A549 treated with Mapracorat at 1 μM for 4 hours (cell line): ENCODE results near the gene CENPVL1. TPM values are rescaled to one million over a fixed set of nuclear protein-coding genes. Genes with fewer than 3 reads are reported as not detected.

Experiments
- total RNA-seq: library from RNA; stranded (reverse); fragments of 200-300 nt; extraction: Qiagen RNA extraction; gene quantifications from 5 replicates; pipeline ENCODE4 v1.2.3, GENCODE V29; 2022

The CENPVL1 gene
- total RNA-seq: not detected in 5 replicates

DNA sequence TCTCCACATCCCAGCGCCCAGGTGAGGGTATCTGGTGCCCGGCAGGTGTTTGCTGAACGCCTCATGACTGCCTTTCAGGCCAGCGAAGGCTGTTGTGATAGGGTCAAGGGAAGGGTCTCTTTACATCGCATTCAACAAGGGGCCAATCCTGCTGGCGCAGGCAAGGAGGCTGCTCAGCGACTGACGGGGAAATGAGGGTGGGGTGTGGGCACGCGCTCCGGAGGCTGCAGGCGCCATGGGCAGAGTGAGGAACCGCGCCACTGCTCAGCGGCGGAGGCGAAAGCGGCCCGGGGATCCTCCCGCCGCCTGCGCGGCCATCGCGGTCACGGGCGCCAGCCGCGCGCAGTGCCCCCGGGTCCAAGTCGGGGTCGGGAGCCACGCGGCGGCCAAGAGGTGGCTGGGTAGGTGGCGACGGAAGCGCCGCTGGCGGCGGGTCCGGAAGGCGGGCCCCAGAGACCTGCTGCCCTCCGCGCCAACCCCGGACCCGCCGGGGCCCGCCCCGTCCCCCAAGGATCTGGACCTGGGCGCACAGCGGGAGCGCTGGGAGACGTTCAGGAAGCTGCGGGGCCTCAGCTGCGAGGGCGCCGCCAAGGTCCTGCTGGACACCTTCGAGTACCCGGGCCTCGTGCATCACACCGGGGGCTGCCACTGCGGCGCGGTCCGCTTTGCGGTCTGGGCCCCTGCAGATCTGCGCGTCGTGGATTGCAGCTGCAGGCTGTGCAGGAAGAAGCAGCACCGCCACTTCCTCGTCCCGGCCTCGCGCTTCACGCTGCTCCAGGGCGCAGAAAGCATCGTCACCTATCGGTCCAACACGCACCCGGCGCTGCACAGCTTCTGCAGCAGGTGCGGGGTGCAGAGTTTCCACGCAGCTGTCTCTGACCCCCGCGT is at the start of gene CENPVL1:
Gene CENPVL1 (plus strand): TSS at position 236 of the 888 bp plus-strand sequence. CDS start 0 bp downstream, at position 236.

DNA sequence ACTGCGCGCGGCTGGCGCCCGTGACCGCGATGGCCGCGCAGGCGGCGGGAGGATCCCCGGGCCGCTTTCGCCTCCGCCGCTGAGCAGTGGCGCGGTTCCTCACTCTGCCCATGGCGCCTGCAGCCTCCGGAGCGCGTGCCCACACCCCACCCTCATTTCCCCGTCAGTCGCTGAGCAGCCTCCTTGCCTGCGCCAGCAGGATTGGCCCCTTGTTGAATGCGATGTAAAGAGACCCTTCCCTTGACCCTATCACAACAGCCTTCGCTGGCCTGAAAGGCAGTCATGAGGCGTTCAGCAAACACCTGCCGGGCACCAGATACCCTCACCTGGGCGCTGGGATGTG is 27.6 kb upstream of the CENPVL1 start, which contains the start of gene CENPVL2:
Gene CENPVL2 (minus strand): TSS at position 112 of the 343 bp plus-strand sequence. CDS start 0 bp downstream, at position 112.

DNA sequence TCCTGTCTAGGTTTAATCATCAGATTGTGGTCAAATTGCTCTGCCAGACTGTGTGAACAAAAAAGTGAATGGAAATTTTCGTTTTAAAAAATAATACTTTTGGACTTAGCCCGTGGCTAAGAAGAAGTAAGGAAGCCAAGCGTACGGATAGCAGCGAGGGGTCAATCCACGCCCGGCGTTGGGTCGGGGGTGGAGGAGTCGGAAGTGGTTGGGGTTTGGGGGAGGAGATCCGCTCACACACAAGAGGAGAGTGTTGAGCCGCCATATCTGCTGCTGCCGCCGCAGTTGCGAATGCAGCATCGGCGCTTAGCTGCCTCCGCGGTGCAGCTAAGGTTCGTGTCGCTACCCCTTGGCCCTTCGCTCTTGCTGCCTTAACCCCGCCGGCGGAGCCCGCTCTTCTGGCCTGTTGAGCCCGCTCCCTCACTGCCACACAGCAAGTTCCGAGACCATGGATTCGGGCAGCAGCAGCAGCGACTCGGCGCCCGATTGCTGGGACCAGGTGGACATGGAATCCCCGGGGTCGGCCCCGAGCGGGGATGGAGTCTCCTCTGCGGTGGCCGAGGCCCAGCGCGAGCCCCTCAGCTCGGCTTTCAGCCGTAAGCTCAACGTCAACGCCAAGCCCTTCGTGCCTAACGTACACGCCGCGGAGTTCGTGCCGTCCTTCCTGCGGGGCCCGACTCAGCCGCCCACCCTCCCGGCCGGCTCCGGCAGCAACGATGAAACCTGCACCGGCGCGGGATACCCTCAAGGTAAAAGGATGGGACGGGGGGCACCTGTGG is 33.1 kb downstream of the CENPVL1 start, which contains the start of gene GSPT2:
Gene GSPT2 (plus strand): TSS at position 264 of the 779 bp plus-strand sequence. CDS start 185 bp downstream, at position 449.

Other genes with a start within 250 kb of the CENPVL1 start
- gene NUDT11, start 213.9 kb upstream of the CENPVL1 start, total RNA-seq: 2.2 to 3.5 TPM (median 2.6 TPM) in 5 replicates
- 0.08 to 0.22 TPM (median 0.21 TPM) in 5 replicates for gene CENPVL3, start 91.6 kb upstream of the CENPVL1 start, total RNA-seq
- gene CENPVL2, start 27.7 kb upstream of the CENPVL1 start, total RNA-seq: not detected in 5 replicates
- 7.4 to 9.8 TPM (median 8.3 TPM) in 5 replicates for gene GSPT2, start 32.9 kb downstream of the CENPVL1 start, total RNA-seq
- gene MAGED1, start 183.1 kb downstream of the CENPVL1 start, total RNA-seq: 65.5 to 89.5 TPM (median 78.0 TPM) in 5 replicates